ENCODE data around the gene RBM34.

- TF ChIP-seq CTCF (IDR thresholded peaks at IDR 0.05; ENCODE audit: low read depth, low read length, poor library complexity, severe bottlenecking): no peak
- no peak for TF ChIP-seq EZH2phosphoT487 (IDR thresholded peaks at IDR 0.05; ENCODE audit: borderline replicate concordance, low read length)
Measured at GRCh38 chr1:235149824-235150223, 11.2 kb downstream of the RBM34 start.

Data from DOHH2 (cell line).